Measurements from ENCODE around the gene LYRM1. TPM values are rescaled to one million over a fixed set of nuclear protein-coding genes. Genes with fewer than 3 reads are reported as not detected.

Gene LYRM1
- polyA plus RNA-seq, 3 donors from 2014 or later: 23.8 to 37.1 (median 36.4) TPM

DNA sequence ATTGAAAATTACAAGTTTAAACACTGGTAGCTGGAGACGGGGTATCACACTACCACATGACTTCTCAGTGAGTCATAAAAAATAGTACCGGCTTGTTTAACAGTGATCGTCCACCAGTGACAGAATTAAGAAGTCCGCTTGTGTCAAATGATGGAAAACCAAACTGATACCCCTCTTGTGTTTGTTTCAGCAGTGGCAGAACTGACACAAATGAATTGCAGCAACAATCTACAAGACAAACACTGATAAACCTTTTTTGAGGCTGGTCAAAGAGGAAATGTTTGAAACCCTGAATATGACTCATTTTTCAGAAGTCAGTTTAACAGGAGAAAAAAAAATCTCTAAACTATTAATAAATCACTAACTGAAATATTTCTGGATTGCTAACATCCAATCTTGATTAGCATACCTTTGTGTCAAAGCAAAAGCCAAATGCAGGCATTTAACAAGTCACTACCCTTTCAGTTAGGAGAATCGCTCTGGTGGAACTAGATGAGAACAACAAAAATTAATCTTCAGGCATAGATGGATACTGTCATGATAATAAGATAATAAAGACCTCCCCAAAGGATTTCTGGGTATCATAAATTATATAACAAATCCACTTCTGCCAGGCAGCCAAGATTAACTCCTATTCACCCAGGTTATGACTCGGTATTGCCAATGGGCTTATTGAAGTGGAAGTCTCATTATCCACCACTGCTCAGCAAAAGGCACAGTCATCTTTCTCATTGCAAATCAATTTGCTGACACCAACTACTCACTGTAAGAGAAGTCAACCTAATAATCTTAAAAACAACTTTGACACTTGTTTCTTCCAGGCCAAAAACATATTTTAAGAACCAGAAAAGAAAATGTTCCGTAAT lies 21.2 kb upstream of the LYRM1 start:
- Mint-ChIP-seq H3K9me3 (no peaks in the 10 kb centered on the region), H3K36me3 (peaks cover 0 to 2% (median 0%) of the 10 kb centered on the region in 3 donors), H3K4me1 (peaks cover 19 to 30% of the 10 kb centered on the region in 2 donors), H3K4me3 (no peak overlapping the region), H3K27ac (peak overlapping the region in 1 of 6 donors; percentile 15), H3K27me3 (ENCODE audit: low read depth in 3 of 3) (no peaks in the 10 kb centered on the region)
- no peak for DNase-seq

DNA sequence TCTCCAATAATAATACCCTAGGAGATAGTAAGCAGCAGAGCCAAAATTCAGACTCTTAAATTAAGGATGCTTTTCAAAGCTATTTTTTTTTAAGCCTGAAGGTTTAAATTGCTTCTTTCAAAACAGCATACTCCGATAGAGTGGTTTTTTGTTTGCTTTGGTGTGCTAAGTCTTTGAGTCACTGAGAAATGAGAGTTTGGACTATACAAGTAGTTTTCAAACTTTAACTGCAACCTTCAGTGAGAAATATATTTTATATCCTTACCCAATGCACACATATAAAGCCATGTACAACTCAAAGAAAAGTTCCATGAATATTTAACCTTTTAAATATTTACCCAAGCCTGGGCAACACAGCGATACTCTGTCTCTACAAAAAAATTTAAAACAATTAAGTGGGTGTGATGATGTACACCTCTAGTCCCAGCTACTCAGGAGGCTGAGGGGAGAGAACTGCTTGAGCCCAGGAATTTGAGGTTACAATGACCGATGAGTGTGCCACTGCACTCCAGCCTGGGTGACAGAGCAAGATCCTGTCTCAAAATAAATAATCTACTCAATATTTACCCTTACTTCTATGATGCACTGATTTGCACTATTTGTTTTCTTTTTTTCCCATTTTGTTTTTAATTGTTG lies 19.6 kb upstream of the LYRM1 start:
- peaks cover 7 to 18% of the 10 kb centered on the region in 2 donors for H3K4me1 Mint-ChIP-seq

DNA sequence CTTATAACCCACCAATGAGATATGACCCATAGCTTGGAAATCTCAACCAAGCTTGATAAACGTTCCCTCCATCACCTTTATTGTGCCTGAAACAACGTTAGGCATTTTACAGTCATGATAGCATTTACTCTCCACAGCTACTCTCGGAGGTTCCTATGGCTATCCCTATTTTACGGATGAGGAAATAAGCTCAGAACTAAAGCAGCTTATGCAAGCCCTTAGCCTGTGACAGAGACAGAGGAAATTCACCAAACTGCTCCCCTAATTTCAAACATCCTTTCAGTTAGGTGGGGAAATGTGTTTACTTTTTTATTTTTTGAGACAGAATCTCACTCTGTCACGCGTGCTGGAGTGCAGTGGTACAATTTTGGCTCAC lies 19.1 kb upstream of the LYRM1 start:
- Mint-ChIP-seq H3K9me3 (no peaks in the 10 kb centered on the region), H3K27ac (no peak overlapping the region), H3K36me3 (peaks cover 0 to 4% (median 0%) of the 10 kb centered on the region in 3 donors), H3K4me3 (no peak overlapping the region), H3K4me1 (peaks cover 5 to 18% of the 10 kb centered on the region in 2 donors), H3K27me3 (ENCODE audit: low read depth in 3 of 3) (no peaks in the 10 kb centered on the region)
- no peak for DNase-seq

More for the DNA sequence above, 19.6 kb upstream of the LYRM1 start:
- no peaks in the 10 kb centered on the region for H3K9me3 Mint-ChIP-seq
- H3K27me3 Mint-ChIP-seq (ENCODE audit: low read depth in 3 of 3): no peaks in the 10 kb centered on the region
- peaks cover 0 to 4% (median 0%) of the 10 kb centered on the region in 3 donors for H3K36me3 Mint-ChIP-seq
- no peak for DNase-seq
- no peak overlapping the region for H3K4me3 Mint-ChIP-seq
- H3K27ac Mint-ChIP-seq: no peak overlapping the region

DNA sequence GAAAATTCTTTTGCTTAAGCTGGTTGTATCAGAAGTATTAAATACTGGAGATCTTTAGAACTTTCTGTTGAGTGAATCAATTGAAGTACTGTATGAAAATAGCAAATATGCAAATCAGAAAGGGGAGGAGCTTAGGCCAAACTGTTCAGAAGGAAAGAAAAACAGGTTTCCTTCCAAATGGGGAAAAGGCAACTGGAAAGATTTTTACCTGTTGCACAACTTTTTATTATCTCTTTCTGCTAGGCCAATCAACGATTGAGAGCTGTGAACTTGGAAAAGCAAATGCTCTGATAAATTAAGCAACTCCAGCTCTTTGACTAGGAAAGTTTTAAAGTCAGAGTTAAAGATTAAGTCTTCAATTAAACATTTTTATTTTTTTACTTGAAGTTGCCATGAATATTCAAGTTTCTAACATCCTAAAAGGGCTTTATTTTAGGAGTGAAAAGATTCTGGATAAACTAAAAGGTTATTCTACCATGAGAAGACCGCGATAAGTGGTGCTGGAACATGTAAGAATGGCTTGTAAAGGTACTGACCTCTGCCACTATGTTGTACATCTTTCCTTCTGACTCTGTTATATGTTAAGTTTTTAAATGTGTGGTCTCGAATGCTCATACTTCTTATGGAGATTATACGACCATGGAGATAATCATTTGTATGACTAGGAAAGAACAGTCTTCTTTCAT lies 16.9 kb upstream of the LYRM1 start:
- peaks cover 0 to 4% (median 0%) of the 10 kb centered on the region in 3 donors for H3K36me3 Mint-ChIP-seq
- H3K9me3 Mint-ChIP-seq: no peaks in the 10 kb centered on the region
- peak overlapping the region in 1 of 6 donors; percentile 9 for H3K27ac Mint-ChIP-seq
- H3K4me3 Mint-ChIP-seq: no peak overlapping the region
- no peak for DNase-seq
- peaks cover 5 to 18% of the 10 kb centered on the region in 2 donors for H3K4me1 Mint-ChIP-seq
- no peaks in the 10 kb centered on the region for H3K27me3 Mint-ChIP-seq (ENCODE audit: low read depth in 3 of 3)

DNA sequence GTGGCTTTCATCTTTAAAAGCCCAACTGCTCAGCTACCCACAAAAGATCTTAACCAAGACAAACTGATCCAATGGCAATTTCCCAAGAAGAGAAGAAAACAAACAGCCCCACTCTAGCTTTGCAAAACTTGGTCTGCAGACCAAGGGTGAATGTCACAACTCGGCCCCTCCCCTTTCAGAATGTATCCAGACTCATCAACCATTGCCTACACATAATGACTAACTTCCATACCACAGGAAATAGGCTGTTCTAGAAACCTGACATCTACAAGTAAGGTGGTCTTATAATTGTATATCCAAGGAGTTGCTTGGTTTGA lies 16.4 kb upstream of the LYRM1 start:
- Mint-ChIP-seq H3K4me1 (peaks cover 5 to 17% of the 10 kb centered on the region in 2 donors), H3K4me3 (no peak overlapping the region), H3K27ac (peak overlapping the region in 1 of 6 donors; percentile 9), H3K27me3 (ENCODE audit: low read depth in 3 of 3) (no peaks in the 10 kb centered on the region), H3K9me3 (no peaks in the 10 kb centered on the region), H3K36me3 (peaks cover 0 to 4% (median 0%) of the 10 kb centered on the region in 3 donors)
- no peak for DNase-seq

DNA sequence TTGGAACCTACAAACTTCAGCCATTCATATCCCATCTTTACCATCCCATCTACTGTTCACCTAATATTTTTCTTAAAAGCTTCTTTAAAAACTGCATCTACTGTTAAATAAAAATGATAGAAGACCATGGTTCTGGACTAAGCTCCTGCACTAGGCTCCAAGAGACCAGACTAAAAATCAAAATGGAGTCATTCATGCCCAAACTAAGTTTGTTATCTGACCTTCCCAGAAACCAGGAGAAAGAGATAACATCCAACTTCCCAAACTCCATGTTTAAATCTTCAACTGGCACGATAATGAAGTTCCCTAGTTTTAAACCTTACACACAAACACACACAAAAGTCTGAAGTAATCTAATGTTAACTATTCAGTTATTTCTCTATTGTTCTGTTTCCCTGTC lies 14.3 kb upstream of the LYRM1 start:
- H3K4me3 Mint-ChIP-seq: no peak overlapping the region
- no peak overlapping the region for H3K27ac Mint-ChIP-seq
- peaks cover 4 to 8% of the 10 kb centered on the region in 2 donors for H3K4me1 Mint-ChIP-seq
- no peaks in the 10 kb centered on the region for H3K9me3 Mint-ChIP-seq
- DNase-seq: no peak
- no peaks in the 10 kb centered on the region for H3K27me3 Mint-ChIP-seq (ENCODE audit: low read depth in 3 of 3)
- H3K36me3 Mint-ChIP-seq: peaks cover 0 to 4% (median 0%) of the 10 kb centered on the region in 3 donors

DNA sequence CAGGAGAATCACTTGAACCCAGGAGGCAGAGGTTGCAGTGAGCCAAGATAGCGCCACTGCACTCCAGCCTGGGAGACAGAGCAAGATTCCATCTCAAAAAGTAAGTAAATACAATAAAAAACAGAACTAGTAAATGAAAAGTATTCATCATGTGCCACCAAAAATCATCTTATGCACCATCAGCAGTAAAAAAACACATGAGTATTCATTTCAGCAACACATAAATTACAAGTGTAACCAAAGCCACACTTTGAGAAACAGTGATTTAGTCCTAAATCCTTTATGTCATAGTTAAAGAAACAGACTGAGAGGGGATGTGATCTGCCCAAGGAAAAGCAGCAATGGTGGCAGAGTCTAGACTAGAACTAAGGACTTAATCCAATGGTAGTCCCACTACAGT lies 13.4 kb upstream of the LYRM1 start:
- Mint-ChIP-seq H3K4me3 (no peak overlapping the region), H3K4me1 (peaks cover 4 to 11% of the 10 kb centered on the region in 2 donors), H3K27me3 (ENCODE audit: low read depth in 3 of 3) (no peaks in the 10 kb centered on the region), H3K9me3 (no peaks in the 10 kb centered on the region), H3K36me3 (peaks cover 0 to 4% (median 3%) of the 10 kb centered on the region in 3 donors), H3K27ac (no peak overlapping the region)
- no peak for DNase-seq

DNA sequence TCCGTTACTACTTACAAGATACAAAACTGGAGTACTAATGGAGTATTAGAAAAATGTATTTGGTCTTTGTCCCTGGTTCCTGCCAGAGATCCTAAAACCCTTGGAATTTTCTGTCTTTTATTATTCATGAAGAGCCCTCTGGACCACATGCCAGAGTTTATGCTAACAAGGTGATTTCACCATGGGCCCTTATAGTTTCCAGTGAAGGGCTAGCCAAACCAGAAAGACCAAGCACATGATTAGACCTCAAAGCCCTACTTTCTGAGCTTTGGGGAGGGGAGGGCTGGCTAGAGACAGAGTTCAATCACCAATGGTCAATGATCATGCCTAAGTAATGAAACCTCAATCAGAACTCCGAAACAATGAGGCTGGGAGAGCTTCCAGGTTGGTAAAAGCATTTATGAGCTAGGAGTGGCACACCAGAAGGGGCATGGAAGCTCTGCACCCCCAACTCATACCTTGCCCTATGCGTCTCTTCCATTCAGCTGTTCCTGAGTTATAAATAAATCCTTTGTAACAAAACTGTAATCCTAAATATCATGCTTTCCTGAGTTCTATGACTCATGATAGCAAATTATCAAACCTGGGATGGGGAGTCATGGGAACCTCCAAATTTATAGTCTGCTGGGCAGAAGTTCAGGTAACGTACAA lies 10.8 kb upstream of the LYRM1 start:
- Mint-ChIP-seq H3K4me1 (peaks cover 0 to 7% of the 10 kb centered on the region in 2 donors), H3K4me3 (no peak overlapping the region), H3K27me3 (ENCODE audit: low read depth in 3 of 3) (no peaks in the 10 kb centered on the region), H3K36me3 (peaks cover 0 to 5% (median 0%) of the 10 kb centered on the region in 3 donors), H3K27ac (no peak overlapping the region), H3K9me3 (no peaks in the 10 kb centered on the region)
- no peak for DNase-seq

DNA sequence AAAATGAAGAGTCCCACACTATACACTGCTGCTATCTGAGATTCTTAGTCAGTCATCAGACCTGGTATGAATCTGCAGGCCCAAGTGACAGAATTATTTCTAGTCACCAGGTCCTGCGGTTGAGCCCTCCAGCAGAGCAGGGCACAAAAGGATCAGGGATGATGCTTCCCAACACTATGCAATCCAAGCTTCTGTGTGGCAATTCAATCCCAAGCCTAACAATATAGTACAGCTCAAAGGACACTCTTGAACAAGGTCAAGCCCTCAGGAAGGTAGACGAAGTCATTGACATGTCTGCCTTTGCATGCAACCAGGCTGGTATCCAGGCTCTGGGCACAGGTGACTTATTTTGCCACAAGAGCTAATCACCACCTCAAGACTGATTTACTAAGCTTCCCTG lies 6.2 kb upstream of the LYRM1 start:
- no peaks in the 10 kb centered on the region for H3K9me3 Mint-ChIP-seq
- H3K36me3 Mint-ChIP-seq: peaks cover 0 to 5% (median 0%) of the 10 kb centered on the region in 3 donors
- H3K27me3 Mint-ChIP-seq (ENCODE audit: low read depth in 3 of 3): peaks cover 0 to under 1% (median 0%) of the 10 kb centered on the region in 3 donors
- DNase-seq: no peak
- H3K4me1 Mint-ChIP-seq: peaks cover 16 to 27% of the 10 kb centered on the region in 2 donors
- H3K27ac Mint-ChIP-seq: peak overlapping the region in 1 of 6 donors; percentile 10
- H3K4me3 Mint-ChIP-seq: no peak overlapping the region

DNA sequence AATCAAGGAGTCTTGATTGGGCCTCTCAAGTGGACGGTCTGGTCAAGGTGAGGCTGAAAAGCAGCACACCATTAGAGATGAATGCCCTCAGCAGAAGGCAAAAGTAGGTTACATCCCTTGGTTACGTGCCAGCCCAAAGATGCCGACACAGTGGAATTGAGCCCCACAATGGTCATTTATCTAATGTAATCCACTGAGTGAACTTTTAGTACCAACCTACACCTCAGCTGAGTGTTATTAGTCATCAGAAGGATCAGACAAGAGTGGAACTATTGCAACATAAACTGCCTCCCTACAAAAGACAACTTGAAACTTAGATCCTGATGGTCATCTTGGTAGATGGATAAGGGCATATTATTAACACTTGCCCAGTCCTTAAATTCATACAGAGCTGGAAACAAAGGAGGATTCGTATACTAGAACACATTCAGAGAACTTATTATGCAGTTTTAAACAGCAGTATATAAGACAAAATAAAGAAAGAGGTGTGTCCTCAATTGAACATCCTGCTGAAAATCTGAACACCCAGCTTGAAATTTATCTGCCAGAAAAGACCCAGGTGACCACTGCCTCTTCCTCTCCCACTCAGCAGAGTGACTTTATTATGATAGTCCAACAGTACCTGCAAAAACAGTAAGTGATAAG lies 3.2 kb upstream of the LYRM1 start:
- Mint-ChIP-seq H3K4me3 (peak overlapping the region in 1 of 5 donors; percentile 7), H3K36me3 (no peaks in the 10 kb centered on the region), H3K27me3 (ENCODE audit: low read depth in 3 of 3) (peaks cover 7 to 19% (median 15%) of the 10 kb centered on the region in 3 donors), H3K27ac (peak overlapping the region in 5 of 6 donors; percentile 13 to 71 (median 62)), H3K9me3 (no peaks in the 10 kb centered on the region), H3K4me1 (peaks cover 36 to 49% of the 10 kb centered on the region in 2 donors)
- DNase-seq: no peak

DNA sequence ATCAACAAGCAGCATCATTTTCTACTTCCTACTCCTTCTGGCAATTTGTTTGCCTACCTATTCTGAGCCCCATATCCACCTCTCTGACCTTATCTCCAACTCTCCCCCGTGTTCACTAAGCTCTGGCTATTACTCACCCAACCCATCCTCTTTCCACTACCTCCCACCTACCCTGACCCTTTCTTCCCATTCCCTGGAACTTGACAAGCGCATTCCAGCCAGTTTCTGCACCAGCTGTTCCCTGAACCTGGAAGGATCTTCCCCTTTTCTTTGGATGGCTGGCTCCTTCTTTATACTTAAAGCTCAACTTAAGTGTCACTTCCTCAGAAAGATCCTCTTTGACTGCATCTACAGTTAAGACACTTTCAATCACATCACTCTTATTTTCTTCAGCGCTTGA lies 2.6 kb upstream of the LYRM1 start:
- Mint-ChIP-seq H3K4me1 (peaks cover 39 to 52% of the 10 kb centered on the region in 2 donors), H3K27me3 (ENCODE audit: low read depth in 3 of 3) (peaks cover 7 to 19% (median 15%) of the 10 kb centered on the region in 3 donors), H3K27ac (peak overlapping the region in 5 of 6 donors; percentile 13 to 99 (median 65)), H3K36me3 (no peaks in the 10 kb centered on the region), H3K9me3 (no peaks in the 10 kb centered on the region), H3K4me3 (peak overlapping the region in 1 of 5 donors; percentile 7)
- no peak for DNase-seq

DNA sequence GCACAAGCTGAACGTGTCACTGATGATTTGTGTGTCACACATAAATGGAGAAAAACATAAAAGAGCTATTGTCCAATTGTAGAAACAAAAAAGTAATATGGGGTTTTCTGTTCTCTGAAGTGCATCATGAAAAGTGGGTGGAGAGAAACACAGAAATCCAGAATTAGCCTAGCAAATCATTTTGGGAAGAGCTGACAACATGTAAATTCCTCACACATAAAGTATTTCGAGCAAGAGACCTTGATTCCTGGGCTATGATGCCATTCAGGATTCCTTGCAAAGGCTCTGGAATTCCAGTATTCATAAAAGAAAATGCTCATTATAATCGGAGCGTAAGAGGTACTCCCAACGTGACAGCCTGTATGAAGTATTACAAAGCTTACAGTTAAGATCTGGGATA lies 1.5 kb upstream of the LYRM1 start:
- H3K9me3 Mint-ChIP-seq: no peaks in the 10 kb centered on the region
- DNase-seq: no peak
- no peaks in the 10 kb centered on the region for H3K36me3 Mint-ChIP-seq
- peak overlapping the region; percentile 92 to 96 (median 95) for H3K4me3 Mint-ChIP-seq
- peak overlapping the region; percentile 97 to 99 (median 98) for H3K27ac Mint-ChIP-seq
- H3K4me1 Mint-ChIP-seq: peaks cover 47 to 64% of the 10 kb centered on the region in 2 donors
- peaks cover 7 to 21% (median 15%) of the 10 kb centered on the region in 3 donors for H3K27me3 Mint-ChIP-seq (ENCODE audit: low read depth in 3 of 3)
